ENCODE measurements around the gene SPATS2. TPM values are rescaled to one million over a fixed set of nuclear protein-coding genes. Genes with fewer than 3 reads are reported as not detected.
"Not testable (repeated sequence)": the region's sequence is repeated elsewhere in the genome, so short reads cannot be mapped to it uniquely, and the experiment has no call there.

Gene SPATS2
- total RNA-seq, 1 experiment from 2014 or later, result 56.3 TPM

DNA sequence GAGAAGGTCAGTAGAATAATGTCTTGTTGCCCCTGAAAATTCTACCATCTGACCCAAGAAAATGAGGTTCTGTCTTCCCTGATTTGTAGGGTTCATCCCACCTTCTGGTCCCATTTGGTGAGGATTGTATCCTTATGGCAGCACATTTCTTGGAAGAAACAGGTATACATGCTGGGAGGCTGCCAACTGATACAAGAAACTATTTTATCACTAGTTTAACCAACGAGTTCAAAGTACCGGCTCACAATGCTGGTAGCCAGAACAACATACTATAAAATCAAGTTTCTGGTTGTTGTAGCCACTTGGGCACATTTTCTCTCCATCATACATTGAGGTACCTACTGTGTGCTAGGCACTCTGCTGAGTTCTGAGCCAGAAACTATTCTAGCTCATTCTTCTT lies 164.5 kb downstream of the SPATS2 start:
- intact Hi-C loops (cut with micrococcal nuclease; ENCODE audit: unreplicated experiment), result no loop called here
- POLR2A ChIA-PET, result interaction anchor here (0.6 kb wide), 1 partner anchor 1349 kb away, joined by 3 read pairs; no protein-coding TSS in a partner anchor
- TF ChIP-seq, protein P1, sequence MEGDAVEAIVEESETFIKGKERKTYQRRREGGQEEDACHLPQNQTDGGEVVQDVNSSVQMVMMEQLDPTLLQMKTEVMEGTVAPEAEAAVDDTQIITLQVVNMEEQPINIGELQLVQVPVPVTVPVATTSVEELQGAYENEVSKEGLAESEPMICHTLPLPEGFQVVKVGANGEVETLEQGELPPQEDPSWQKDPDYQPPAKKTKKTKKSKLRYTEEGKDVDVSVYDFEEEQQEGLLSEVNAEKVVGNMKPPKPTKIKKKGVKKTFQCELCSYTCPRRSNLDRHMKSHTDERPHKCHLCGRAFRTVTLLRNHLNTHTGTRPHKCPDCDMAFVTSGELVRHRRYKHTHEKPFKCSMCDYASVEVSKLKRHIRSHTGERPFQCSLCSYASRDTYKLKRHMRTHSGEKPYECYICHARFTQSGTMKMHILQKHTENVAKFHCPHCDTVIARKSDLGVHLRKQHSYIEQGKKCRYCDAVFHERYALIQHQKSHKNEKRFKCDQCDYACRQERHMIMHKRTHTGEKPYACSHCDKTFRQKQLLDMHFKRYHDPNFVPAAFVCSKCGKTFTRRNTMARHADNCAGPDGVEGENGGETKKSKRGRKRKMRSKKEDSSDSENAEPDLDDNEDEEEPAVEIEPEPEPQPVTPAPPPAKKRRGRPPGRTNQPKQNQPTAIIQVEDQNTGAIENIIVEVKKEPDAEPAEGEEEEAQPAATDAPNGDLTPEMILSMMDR (IDR thresholded peaks at IDR 0.05), result no peak
- TF ChIP-seq TCF7L2 (IDR thresholded peaks at IDR 0.05; ENCODE audit: low read depth, low read length), result no peak
- no peak for TF ChIP-seq POLR2AphosphoS5 (IDR thresholded peaks at IDR 0.05; ENCODE audit: low read depth, low read length)
- TF ChIP-seq, protein P2, sequence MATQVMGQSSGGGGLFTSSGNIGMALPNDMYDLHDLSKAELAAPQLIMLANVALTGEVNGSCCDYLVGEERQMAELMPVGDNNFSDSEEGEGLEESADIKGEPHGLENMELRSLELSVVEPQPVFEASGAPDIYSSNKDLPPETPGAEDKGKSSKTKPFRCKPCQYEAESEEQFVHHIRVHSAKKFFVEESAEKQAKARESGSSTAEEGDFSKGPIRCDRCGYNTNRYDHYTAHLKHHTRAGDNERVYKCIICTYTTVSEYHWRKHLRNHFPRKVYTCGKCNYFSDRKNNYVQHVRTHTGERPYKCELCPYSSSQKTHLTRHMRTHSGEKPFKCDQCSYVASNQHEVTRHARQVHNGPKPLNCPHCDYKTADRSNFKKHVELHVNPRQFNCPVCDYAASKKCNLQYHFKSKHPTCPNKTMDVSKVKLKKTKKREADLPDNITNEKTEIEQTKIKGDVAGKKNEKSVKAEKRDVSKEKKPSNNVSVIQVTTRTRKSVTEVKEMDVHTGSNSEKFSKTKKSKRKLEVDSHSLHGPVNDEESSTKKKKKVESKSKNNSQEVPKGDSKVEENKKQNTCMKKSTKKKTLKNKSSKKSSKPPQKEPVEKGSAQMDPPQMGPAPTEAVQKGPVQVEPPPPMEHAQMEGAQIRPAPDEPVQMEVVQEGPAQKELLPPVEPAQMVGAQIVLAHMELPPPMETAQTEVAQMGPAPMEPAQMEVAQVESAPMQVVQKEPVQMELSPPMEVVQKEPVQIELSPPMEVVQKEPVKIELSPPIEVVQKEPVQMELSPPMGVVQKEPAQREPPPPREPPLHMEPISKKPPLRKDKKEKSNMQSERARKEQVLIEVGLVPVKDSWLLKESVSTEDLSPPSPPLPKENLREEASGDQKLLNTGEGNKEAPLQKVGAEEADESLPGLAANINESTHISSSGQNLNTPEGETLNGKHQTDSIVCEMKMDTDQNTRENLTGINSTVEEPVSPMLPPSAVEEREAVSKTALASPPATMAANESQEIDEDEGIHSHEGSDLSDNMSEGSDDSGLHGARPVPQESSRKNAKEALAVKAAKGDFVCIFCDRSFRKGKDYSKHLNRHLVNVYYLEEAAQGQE (IDR thresholded peaks at IDR 0.05; ENCODE audit: insufficient read depth in 1 of 2, low read depth in 2 of 2, low read length in 1 of 2), result no peak
- TF ChIP-seq SIN3A (IDR thresholded peaks at IDR 0.05; ENCODE audit: borderline replicate concordance, insufficient read depth, low read depth, low read length), result no peak
- Histone ChIP-seq H3K9me3 (ENCODE audit: control insufficient read depth, insufficient read depth, low read depth, low read length) (no peaks in the 10 kb centered on the region), H3K27ac (ENCODE audit: low read length) (no peak overlapping the region), H3K4me1 (ENCODE audit: control insufficient read depth, insufficient read depth, low read length) (peaks cover 3% of the 10 kb centered on the region; the same call in 1 of the 2 replicates), H3K27me3 (ENCODE audit: control insufficient read depth, insufficient read depth, low read length) (no peaks in the 10 kb centered on the region), H3K36me3 (ENCODE audit: control insufficient read depth, insufficient read depth, low read length) (peaks cover 5% of the 10 kb centered on the region; the same call in 1 of the 2 replicates), H3K4me3 (ENCODE audit: low read depth in 2 of 2, low read length in 2 of 2) (no peak overlapping the region)
- ATAC-seq, result no peak
- in situ Hi-C loops (cut with HindIII; ENCODE audit: low pct_unique_long_range_greater_than_20kb, low sequenced_read_pairs), result no loop called here
- CTCF ChIA-PET, result no interaction called here
- no TSS peak for BruUV-seq (replicated peaks)
- DNase-seq (ENCODE audit: low read depth, low spot score), result no peak

DNA sequence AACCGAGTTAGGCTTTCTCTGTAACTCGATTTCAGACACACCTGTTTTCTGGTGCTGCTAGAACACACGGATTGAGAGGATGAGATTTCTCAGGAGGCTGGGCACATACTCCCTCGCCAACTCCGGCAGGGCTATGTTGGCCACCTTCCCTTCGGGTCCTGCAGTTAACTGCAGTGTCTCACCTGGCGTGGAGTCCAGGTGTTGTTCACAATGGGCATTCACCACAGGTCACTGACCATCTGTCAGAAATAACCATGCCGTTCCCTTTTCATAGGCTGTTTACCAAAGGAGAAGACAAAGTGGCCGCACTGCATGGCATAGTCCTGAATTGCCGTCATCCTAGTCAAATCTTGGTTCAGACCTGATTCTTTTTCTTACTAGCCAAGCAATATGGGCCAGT lies 166.1 kb downstream of the SPATS2 start:
- Histone ChIP-seq H3K27me3 (ENCODE audit: control insufficient read depth, insufficient read depth, low read length) (peaks cover 4% of the 10 kb centered on the region; the same call in 1 of the 2 replicates), H3K9me3 (ENCODE audit: control insufficient read depth, insufficient read depth, low read depth, low read length) (no peaks in the 10 kb centered on the region), H3K36me3 (ENCODE audit: control insufficient read depth, insufficient read depth, low read length) (no peaks in the 10 kb centered on the region), H3K4me3 (ENCODE audit: low read depth in 2 of 2, low read length in 2 of 2) (no peak overlapping the region), H3K27ac (ENCODE audit: low read length) (no peak overlapping the region), H3K4me1 (ENCODE audit: control insufficient read depth, insufficient read depth, low read length) (peaks cover 7% of the 10 kb centered on the region)
- no peak for ATAC-seq
- no peak for DNase-seq (ENCODE audit: low read depth, low spot score)
- BruUV-seq (replicated peaks), result no TSS peak
- TF ChIP-seq, protein P1 (IDR thresholded peaks at IDR 0.05), result no peak
- TF ChIP-seq TCF7L2 (IDR thresholded peaks at IDR 0.05; ENCODE audit: low read depth, low read length), result no peak
- TF ChIP-seq SIN3A (IDR thresholded peaks at IDR 0.05; ENCODE audit: borderline replicate concordance, insufficient read depth, low read depth, low read length), result no peak
- no peak for TF ChIP-seq POLR2AphosphoS5 (IDR thresholded peaks at IDR 0.05; ENCODE audit: low read depth, low read length)
- TF ChIP-seq, protein P2 (IDR thresholded peaks at IDR 0.05; ENCODE audit: insufficient read depth in 1 of 2, low read depth in 2 of 2, low read length in 1 of 2), result no peak
- CTCF ChIA-PET, result no interaction called here
- intact Hi-C loops (cut with micrococcal nuclease; ENCODE audit: unreplicated experiment), result no loop called here
- in situ Hi-C loops (cut with HindIII; ENCODE audit: low pct_unique_long_range_greater_than_20kb, low sequenced_read_pairs), result no loop called here
- POLR2A ChIA-PET, result interaction anchor here (0.7 kb wide), 1 partner anchor 123 kb away, joined by 6 read pairs; no protein-coding TSS in a partner anchor

DNA sequence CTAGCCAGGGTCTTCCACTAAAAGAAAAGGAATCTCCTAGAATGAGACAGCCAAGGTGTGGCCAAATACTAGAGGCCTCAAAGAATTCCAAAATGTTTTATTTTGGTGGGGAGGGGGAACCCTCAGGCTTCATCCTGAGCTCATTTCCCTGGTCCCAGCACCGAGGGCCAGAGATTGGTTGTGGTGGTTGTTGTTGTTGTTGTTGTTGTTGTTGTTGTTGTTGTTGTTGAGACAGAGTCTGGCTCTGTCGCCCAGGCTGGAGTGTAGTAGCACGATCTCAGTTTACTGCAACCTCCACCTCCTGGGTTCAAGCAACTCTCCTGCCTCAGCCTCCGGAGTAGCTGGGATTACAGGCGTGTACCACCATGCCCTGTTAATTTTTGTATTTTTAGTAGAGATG lies 166.9 kb downstream of the SPATS2 start:
- H3K4me1 ChIP-seq (ENCODE audit: control insufficient read depth, insufficient read depth, low read length); H3K27me3 ChIP-seq (ENCODE audit: control insufficient read depth, insufficient read depth, low read length); H3K36me3 ChIP-seq (ENCODE audit: control insufficient read depth, insufficient read depth, low read length); H3K4me3 ChIP-seq (ENCODE audit: low read depth in 2 of 2, low read length in 2 of 2); H3K9me3 ChIP-seq (ENCODE audit: control insufficient read depth, insufficient read depth, low read depth, low read length); in situ Hi-C loops (cut with HindIII; ENCODE audit: low pct_unique_long_range_greater_than_20kb, low sequenced_read_pairs); intact Hi-C loops (cut with micrococcal nuclease; ENCODE audit: unreplicated experiment); H3K27ac ChIP-seq (ENCODE audit: low read length); POLR2A ChIA-PET; DNase-seq (ENCODE audit: low read depth, low spot score); BruUV-seq (replicated peaks); ATAC-seq: not testable (repeated sequence)
- CTCF ChIA-PET, result interaction anchor here (0.7 kb wide), 1 partner anchor 23 kb away, joined by 7 read pairs; no protein-coding TSS in a partner anchor

Measured in Panc1 (cell line).